OCI-LY7 (cell line): Measurements from ENCODE around the gene MORN1. TPM values are rescaled to one million over a fixed set of nuclear protein-coding genes. Genes with fewer than 3 reads are reported as not detected.

Source experiments
- BruUV-seq: library from RNA; stranded (reverse); fragments of 400-500 nt; replicated peaks from 2 replicates; lab custom pipeline; 2021; lab: Mats Ljungman, UMichigan
- CTCF ChIA-PET: fragments of 300-600 bp; sonication (Branson Sonifier 250); formaldehyde crosslinking; loops from one replicate; lab custom pipeline; 2022; ENCODE audit warnings: antibody characterized with exemption; ENCODE audit not compliant: unreplicated experiment; lab: Charles Lee
- POLR2A ChIA-PET: fragments of 300-600 bp; sonication (Branson Sonifier 250); formaldehyde crosslinking; loops from one replicate; lab custom pipeline; 2022; ENCODE audit warnings: antibody characterized with exemption; lab: Charles Lee
- DNase-seq: peaks from one replicate; pipeline ENCODE4 v3.0.0-alpha.2; 2015; ENCODE audit warnings: low spot score
- H2AFZ ChIP-seq: fragments of 200-600 bp; sonication (generic), shearing (Covaris generic); 2 replicates; pipeline ENCODE4 v1.6.1; 2014; ENCODE audit warnings: mild to moderate bottlenecking, antibody characterized with exemption, low read length, moderate library complexity
- H3K27ac ChIP-seq: fragments of 200-600 bp; sonication (generic); 2 replicates; pipeline ENCODE4 v1.5.1; 2014; ENCODE audit warnings: mixed run types, low read depth, mild to moderate bottlenecking, moderate library complexity, low read length, inconsistent platforms; ENCODE audit not compliant: poor library complexity, severe bottlenecking
- H3K36me3 ChIP-seq: fragments of 200-600 bp; sonication (generic); 2 replicates; pipeline ENCODE4 v1.6.1; 2014; ENCODE audit warnings: mild to moderate bottlenecking, antibody characterized with exemption, low read length, moderate library complexity, mixed read lengths; ENCODE audit not compliant: insufficient read depth
- H3K4me1 ChIP-seq: fragments of 200-600 bp; sonication (generic); 2 replicates; pipeline ENCODE4 v1.5.1; 2014; ENCODE audit warnings: mild to moderate bottlenecking, low read length; ENCODE audit not compliant: insufficient read depth, poor library complexity, severe bottlenecking
- H3K4me2 ChIP-seq: fragments of 200-600 bp; sonication (generic); 2 replicates; pipeline ENCODE4 v1.6.1; 2014; ENCODE audit warnings: mild to moderate bottlenecking, low read length
- H3K4me3 ChIP-seq: fragments of 200-600 bp; sonication (generic); 2 replicates; pipeline ENCODE4 v1.5.1; 2014; ENCODE audit warnings: mild to moderate bottlenecking, low read depth, low read length; ENCODE audit not compliant: poor library complexity, severe bottlenecking
- H3K79me2 ChIP-seq: fragments of 200-600 bp; sonication (generic); 2 replicates; pipeline ENCODE4 v1.6.1; 2016; ENCODE audit warnings: low read depth, mild to moderate bottlenecking, low read length, moderate library complexity, mixed read lengths; ENCODE audit not compliant: insufficient read depth
- H3K9me2 ChIP-seq: fragments of 200-600 bp; sonication (generic); 2 replicates; pipeline ENCODE4 v1.6.1; 2016; ENCODE audit warnings: mild to moderate bottlenecking, low read length, mixed read lengths; ENCODE audit not compliant: insufficient read depth
- H3K9me3 ChIP-seq: fragments of 200-600 bp; sonication (generic); 2 replicates; pipeline ENCODE4 v1.6.1; 2014; ENCODE audit warnings: mild to moderate bottlenecking, mixed run types, low read length, mixed read lengths
- H4K20me1 ChIP-seq: fragments of 200-600 bp; sonication (generic); 2 replicates; pipeline ENCODE4 v1.6.1; 2014; ENCODE audit warnings: mild to moderate bottlenecking, antibody characterized with exemption, low read length, moderate library complexity, mixed read lengths; ENCODE audit not compliant: insufficient read depth
- EZH2phosphoT487 ChIP-seq: fragments of 200-600 bp; sonication (generic); IDR thresholded peaks from 2 replicates; pipeline ENCODE4 v1.6.1; 2018; ENCODE audit warnings: low read depth, borderline replicate concordance, mild to moderate bottlenecking, mixed run types, antibody characterized with exemption, low read length, moderate library complexity, mixed read lengths
- intact Hi-C: fragments of 100-400 bp; cut with micrococcal nuclease; formaldehyde crosslinking; loops from one replicate; pipeline ENCODE4 v1.10.0; 2022; ENCODE audit not compliant: unreplicated experiment
- total RNA-seq, 2 experiments: library from RNA; depleted of rRNA in 1 of 2; stranded (reverse); fragments of >200 nt in 1 of 2; shearing (Covaris generic) in 1 of 2; gene quantifications; 2 replicates each; pipeline ENCODE4 v1.2.3, GENCODE V29; 2014 to 2022
- TF ChIP-seq, protein P1 (sequence below): fragments of 200-600 bp; sonication (generic); conservative IDR thresholded peaks from 2 replicates; pipeline ENCODE4 v1.5.1; 2014; ENCODE audit warnings: mild to moderate bottlenecking, antibody characterized with exemption, low read length, moderate library complexity, mixed read lengths

MORN1 gene
- total RNA-seq, 2 experiments from 2014 or later: 13.1 to 29.7 TPM

DNA sequence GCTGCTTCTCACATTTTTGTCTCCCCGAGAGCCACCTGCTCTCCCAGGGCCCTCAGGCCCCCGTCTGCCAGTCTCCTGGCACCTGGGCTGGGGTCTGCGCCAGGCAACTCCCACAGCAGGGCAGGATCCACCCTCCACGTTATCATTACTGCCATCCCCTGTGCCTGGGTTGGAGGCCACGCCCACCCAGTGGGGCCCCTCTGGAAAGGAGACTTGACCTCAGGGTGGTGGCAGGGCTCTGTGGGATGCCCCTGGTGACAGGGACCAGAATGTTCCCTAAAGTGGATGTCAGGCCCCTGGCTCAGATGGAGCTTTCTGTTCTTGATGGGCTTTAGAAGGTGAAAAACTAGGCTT is 96.7 kb downstream of the MORN1 start:
- H3K4me3 ChIP-seq: no peak overlapping the region
- peaks cover 13% of the 10 kb centered on the region for H3K4me1 ChIP-seq
- BruUV-seq: no TSS peak
- no peaks in the 10 kb centered on the region for H3K36me3 ChIP-seq
- H4K20me1 ChIP-seq: peaks cover 6% of the 10 kb centered on the region; the same call in 1 of the 2 replicates
- TF ChIP-seq, protein P1, sequence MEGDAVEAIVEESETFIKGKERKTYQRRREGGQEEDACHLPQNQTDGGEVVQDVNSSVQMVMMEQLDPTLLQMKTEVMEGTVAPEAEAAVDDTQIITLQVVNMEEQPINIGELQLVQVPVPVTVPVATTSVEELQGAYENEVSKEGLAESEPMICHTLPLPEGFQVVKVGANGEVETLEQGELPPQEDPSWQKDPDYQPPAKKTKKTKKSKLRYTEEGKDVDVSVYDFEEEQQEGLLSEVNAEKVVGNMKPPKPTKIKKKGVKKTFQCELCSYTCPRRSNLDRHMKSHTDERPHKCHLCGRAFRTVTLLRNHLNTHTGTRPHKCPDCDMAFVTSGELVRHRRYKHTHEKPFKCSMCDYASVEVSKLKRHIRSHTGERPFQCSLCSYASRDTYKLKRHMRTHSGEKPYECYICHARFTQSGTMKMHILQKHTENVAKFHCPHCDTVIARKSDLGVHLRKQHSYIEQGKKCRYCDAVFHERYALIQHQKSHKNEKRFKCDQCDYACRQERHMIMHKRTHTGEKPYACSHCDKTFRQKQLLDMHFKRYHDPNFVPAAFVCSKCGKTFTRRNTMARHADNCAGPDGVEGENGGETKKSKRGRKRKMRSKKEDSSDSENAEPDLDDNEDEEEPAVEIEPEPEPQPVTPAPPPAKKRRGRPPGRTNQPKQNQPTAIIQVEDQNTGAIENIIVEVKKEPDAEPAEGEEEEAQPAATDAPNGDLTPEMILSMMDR: no peak
- TF ChIP-seq EZH2phosphoT487: no peak
- no peak for DNase-seq
- H3K9me2 ChIP-seq: no peaks in the 10 kb centered on the region
- no peaks in the 10 kb centered on the region for H3K79me2 ChIP-seq
- intact Hi-C loops: no loop called here
- POLR2A ChIA-PET: no interaction called here
- H3K27ac ChIP-seq: no peak overlapping the region
- H3K9me3 ChIP-seq: no peaks in the 10 kb centered on the region
- CTCF ChIA-PET: no interaction called here
- no peak overlapping the region for H2AFZ ChIP-seq
- H3K4me2 ChIP-seq: no peak overlapping the region

DNA sequence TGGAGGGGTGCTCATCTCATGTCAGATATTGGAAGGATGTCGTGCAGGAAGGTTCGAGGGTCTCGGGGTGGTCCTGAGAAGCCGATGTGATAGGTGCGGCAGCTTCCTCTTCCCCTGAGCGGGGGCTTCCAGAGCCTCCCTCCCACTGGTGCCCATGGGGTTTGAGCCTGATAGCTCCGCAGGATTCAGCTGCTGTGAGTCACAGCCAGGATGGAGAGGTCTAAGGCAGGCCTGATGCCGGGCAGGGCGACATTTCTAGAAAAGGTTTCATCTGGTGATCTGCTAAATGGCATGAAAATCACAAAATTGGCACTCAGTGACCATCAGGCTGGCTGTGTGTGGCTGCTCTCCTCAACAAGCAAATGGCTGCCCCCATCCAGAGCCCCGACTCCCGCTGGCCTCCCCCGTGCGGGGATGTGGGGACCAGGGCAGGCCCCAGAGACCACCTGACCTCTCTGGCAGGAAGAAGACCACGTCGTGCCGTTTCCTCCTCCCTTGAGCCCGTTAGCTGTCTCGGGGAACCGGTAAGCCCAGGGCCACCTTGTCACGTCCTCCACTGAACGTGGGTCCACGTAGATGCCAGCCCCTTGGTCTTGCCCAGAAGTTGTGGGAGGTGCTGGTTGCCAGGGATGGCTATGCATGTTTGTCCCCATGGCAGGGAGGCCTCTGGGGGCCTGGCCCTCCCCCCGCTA is 97.2 kb downstream of the MORN1 start:
- no peak for TF ChIP-seq EZH2phosphoT487
- no peak for DNase-seq
- no peak overlapping the region for H3K27ac ChIP-seq
- no TSS peak for BruUV-seq
- intact Hi-C loops: no loop called here
- H3K9me2 ChIP-seq: no peaks in the 10 kb centered on the region
- no peak overlapping the region for H2AFZ ChIP-seq
- H4K20me1 ChIP-seq: peaks cover 6% of the 10 kb centered on the region; the same call in 1 of the 2 replicates
- no peaks in the 10 kb centered on the region for H3K79me2 ChIP-seq
- H3K4me3 ChIP-seq: no peak overlapping the region
- H3K4me2 ChIP-seq: no peak overlapping the region
- CTCF ChIA-PET: no interaction called here
- H3K9me3 ChIP-seq: no peaks in the 10 kb centered on the region
- POLR2A ChIA-PET: no interaction called here
- H3K4me1 ChIP-seq: peaks cover 8% of the 10 kb centered on the region
- no peaks in the 10 kb centered on the region for H3K36me3 ChIP-seq

DNA sequence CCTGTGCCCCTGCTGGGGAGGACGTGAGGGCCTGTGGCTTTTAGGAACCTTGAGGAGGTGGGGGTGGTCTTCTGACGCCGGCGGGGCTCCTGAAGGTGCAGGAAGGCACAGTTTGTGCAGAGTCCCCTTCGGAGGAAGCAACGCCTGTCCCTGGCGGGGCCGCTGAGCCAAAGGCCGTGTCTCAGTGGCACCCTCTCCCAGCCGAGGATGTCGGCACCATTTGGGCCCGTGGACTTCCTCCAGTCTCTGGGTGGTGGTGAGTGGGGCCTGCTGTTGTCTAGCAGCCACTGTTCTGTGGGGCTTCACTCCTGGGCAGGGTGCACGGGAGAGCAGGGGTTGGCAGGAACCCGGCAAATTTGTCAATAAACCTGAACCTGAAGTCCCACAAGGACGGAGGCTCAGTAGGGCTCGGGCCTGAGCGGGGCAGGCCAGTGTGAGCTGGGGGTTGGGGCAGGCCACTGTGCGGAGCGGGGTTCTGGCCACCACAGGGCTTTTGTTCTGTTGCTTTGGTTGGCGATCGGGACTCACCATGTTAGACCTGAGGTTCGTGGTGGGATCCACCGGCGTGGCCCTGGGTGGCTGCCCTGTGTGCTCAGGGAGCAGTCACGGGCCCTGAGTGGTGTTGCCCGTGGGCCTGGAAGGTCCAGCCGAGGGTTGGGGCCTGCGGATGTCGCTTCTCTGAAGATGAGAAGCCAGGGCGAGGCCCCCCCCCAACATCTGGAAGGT is 98.5 kb downstream of the MORN1 start:
- no peaks in the 10 kb centered on the region for H3K79me2 ChIP-seq
- no peaks in the 10 kb centered on the region for H3K9me2 ChIP-seq
- peaks cover 7% of the 10 kb centered on the region for H3K4me1 ChIP-seq
- H3K27ac ChIP-seq: no peak overlapping the region
- intact Hi-C loops: no loop called here
- no peak overlapping the region for H3K4me2 ChIP-seq
- H3K4me3 ChIP-seq: no peak overlapping the region
- no peak overlapping the region for H2AFZ ChIP-seq
- ChIA-PET POLR2A (no interaction called here), CTCF (no interaction called here)
- DNase-seq: no peak
- peaks cover 6% of the 10 kb centered on the region; the same call in 1 of the 2 replicates for H4K20me1 ChIP-seq
- H3K36me3 ChIP-seq: no peaks in the 10 kb centered on the region
- no peaks in the 10 kb centered on the region for H3K9me3 ChIP-seq
- BruUV-seq: no TSS peak
- TF ChIP-seq, protein P1: no peak
- no peak for TF ChIP-seq EZH2phosphoT487
